ENCODE measurements around the gene HAPLN1. TPM values are rescaled to one million over a fixed set of nuclear protein-coding genes. Genes with fewer than 3 reads are reported as not detected.

The HAPLN1 gene
- total RNA-seq, 6 experiments from 2014 or later = 0.16 TPM; not detected in 5

DNA sequence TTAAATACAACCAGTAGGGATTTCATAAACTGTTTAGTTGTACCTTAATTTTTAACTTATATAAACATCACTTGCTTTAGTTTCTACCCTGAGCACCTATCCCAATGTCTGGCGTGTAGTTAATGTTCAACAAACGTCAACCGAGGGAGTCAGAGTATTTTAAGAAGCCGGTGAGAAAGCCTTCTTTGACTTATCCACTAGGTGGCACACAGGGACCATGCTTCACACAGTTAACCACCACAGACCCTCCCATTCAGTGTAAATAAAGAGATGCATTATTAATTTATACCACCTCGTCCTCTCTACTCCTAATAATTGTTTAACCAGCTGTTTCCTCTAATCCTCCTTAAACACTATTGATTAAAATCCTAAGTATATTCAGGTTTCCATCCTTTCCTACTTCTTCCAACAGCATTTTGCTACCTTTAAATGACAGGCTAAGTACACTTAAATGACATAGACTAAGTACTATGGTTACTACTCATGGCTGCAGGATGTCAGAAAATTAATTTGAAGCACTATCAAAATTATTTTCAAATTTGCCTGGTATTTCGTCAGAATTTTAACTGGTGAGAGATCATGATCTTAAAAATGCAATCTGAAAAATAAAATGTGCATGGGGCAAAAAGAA, 2.3 kb downstream of the HAPLN1 start:
- Histone ChIP-seq H3K27me3 (no peaks in the 10 kb centered on the region), H3K36me3 (no peaks in the 10 kb centered on the region), H3K4me3 (no peak overlapping the region), H3K4me1 (no peaks in the 10 kb centered on the region), H3K27ac (no peak overlapping the region), H3K9me3 (no peaks in the 10 kb centered on the region)
- DNase-seq = peak in 1 of 3 donors; percentile 54
- WGBS (ENCODE audit: insufficient coverage, low coverage, low lambda C conversion rate, missing lambda C conversion rate) = 4% methylated on average over 6 of the region's 6 CpGs
- intact Hi-C loops (cut with DNase I) = no loop called here
- TF ChIP-seq, protein P1, sequence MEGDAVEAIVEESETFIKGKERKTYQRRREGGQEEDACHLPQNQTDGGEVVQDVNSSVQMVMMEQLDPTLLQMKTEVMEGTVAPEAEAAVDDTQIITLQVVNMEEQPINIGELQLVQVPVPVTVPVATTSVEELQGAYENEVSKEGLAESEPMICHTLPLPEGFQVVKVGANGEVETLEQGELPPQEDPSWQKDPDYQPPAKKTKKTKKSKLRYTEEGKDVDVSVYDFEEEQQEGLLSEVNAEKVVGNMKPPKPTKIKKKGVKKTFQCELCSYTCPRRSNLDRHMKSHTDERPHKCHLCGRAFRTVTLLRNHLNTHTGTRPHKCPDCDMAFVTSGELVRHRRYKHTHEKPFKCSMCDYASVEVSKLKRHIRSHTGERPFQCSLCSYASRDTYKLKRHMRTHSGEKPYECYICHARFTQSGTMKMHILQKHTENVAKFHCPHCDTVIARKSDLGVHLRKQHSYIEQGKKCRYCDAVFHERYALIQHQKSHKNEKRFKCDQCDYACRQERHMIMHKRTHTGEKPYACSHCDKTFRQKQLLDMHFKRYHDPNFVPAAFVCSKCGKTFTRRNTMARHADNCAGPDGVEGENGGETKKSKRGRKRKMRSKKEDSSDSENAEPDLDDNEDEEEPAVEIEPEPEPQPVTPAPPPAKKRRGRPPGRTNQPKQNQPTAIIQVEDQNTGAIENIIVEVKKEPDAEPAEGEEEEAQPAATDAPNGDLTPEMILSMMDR (IDR thresholded peaks at IDR 0.05) = peak; percentile 81 to 92 (median 88)
- TF ChIP-seq POLR2A (IDR thresholded peaks at IDR 0.05) = no peak
- peak; percentile 93 to 97 (median 96) for ATAC-seq

- TF ChIP-seq, protein P1 (IDR thresholded peaks at IDR 0.05) = no peak
- TF ChIP-seq POLR2A (IDR thresholded peaks at IDR 0.05) = no peak
- Histone ChIP-seq H3K4me3 (no peak overlapping the region), H3K9me3 (no peaks in the 10 kb centered on the region), H3K36me3 (no peaks in the 10 kb centered on the region), H3K27ac (no peak overlapping the region), H3K4me1 (no peaks in the 10 kb centered on the region), H3K27me3 (peaks cover 0 to 5% of the 10 kb centered on the region in 2 donors)
- DNase-seq (no peak), ATAC-seq (no peak)
- intact Hi-C loops (cut with DNase I) = no loop called here
- WGBS (ENCODE audit: insufficient coverage, low coverage, low lambda C conversion rate, missing lambda C conversion rate) = 60% methylated on average over 3 of the region's 4 CpGs
These were observed 5.2 kb downstream of the HAPLN1 start for GRCh38 chr5:83715236-83716065.

DNA sequence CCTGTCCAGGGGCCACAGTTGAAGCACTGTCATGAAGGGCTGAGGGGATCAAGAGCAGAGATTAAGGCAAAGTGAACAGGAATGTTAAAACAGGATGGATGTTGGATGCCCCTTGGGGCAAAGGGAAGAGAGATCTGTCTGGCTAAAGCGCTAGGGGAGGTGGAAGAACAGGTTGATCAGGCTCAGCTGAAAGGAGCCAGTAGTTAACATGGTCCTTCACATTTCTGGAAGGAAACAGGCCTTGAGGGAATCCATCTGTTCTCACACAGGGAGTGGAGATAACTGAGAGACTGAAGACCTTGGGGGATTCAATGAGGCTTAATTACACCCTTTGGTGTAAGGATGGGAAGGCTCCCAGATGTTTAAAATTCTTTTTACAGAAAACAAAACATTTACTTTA, 5.8 kb downstream of the HAPLN1 start:
- DNase-seq = no peak
- Histone ChIP-seq H3K9me3 (no peaks in the 10 kb centered on the region), H3K36me3 (no peaks in the 10 kb centered on the region), H3K4me3 (no peak overlapping the region), H3K4me1 (no peaks in the 10 kb centered on the region), H3K27me3 (peaks cover 0 to 5% of the 10 kb centered on the region in 2 donors), H3K27ac (no peak overlapping the region)
- TF ChIP-seq, protein P1 (IDR thresholded peaks at IDR 0.05) = no peak
- TF ChIP-seq POLR2A (IDR thresholded peaks at IDR 0.05) = no peak
- intact Hi-C loops (cut with DNase I) = no loop called here
- ATAC-seq = no peak
- WGBS (ENCODE audit: insufficient coverage, low coverage, low lambda C conversion rate, missing lambda C conversion rate) = 60% methylated on average over 1 of the region's 1 CpG

- H3K4me3 ChIP-seq = no peak overlapping the region
- H3K9me3 ChIP-seq = no peaks in the 10 kb centered on the region
- intact Hi-C loops (cut with DNase I) = no loop called here
- H3K4me1 ChIP-seq = no peaks in the 10 kb centered on the region
- peak; percentile 79 to 87 (median 80) for ATAC-seq
- TF ChIP-seq, protein P1 (IDR thresholded peaks at IDR 0.05) = peak; percentile 61 to 79 (median 77)
- TF ChIP-seq POLR2A (IDR thresholded peaks at IDR 0.05) = no peak
- peaks cover 0 to 5% of the 10 kb centered on the region in 2 donors for H3K27me3 ChIP-seq
- 50% methylated on average over 2 of the region's 2 CpGs for WGBS (ENCODE audit: insufficient coverage, low coverage, low lambda C conversion rate, missing lambda C conversion rate)
- no peak for DNase-seq
- no peak overlapping the region for H3K27ac ChIP-seq
- H3K36me3 ChIP-seq = no peaks in the 10 kb centered on the region
These were observed 8.6 kb downstream of the HAPLN1 start for GRCh38 chr5:83711982-83712601.

Data from right lobe of liver (tissue), 6 donors.